HL-60 (cell line): ENCODE results near the gene WNT5A.

Source experiments
- DNase-seq, 2 experiments: peaks; one replicate each; pipeline ENCODE4 v3.0.0-alpha.2; 2010 to 2020; ENCODE audit warnings: low read depth in 1 of 2, low spot score in 1 of 2
- H3K27ac ChIP-seq: fragments of 250-450 bp; sonication (Bioruptor Pico); replicated peaks from 2 replicates; pipeline ENCODE4 v1.5.1; 2020; ENCODE audit warnings: mild to moderate bottlenecking, moderate library complexity
- H3K27me3 ChIP-seq: fragments of 250-450 bp; sonication (Bioruptor Pico); 2 replicates; pipeline ENCODE4 v1.5.1; 2021; ENCODE audit warnings: mild to moderate bottlenecking, moderate library complexity; ENCODE audit not compliant: insufficient read depth, poor library complexity, severe bottlenecking
- H3K4me3 ChIP-seq: replicated peaks from 2 replicates; pipeline ENCODE4 v1.5.1; 2011; ENCODE audit warnings: mild to moderate bottlenecking, control low read depth, low read length; ENCODE audit not compliant: insufficient read depth
- CTCF ChIP-seq: IDR thresholded peaks from one replicate; pipeline ENCODE4 v1.5.1; 2011; ENCODE audit warnings: low read length, control low read depth, inconsistent platforms; ENCODE audit not compliant: insufficient read depth
- GABPA ChIP-seq: IDR thresholded peaks from 2 replicates; pipeline ENCODE4 v1.6.1; 2012; ENCODE audit warnings: low read depth
- POLR2AphosphoS5 ChIP-seq: IDR thresholded peaks from 2 replicates; pipeline ENCODE4 v1.6.1; 2012; ENCODE audit warnings: low read depth
- SPI1 ChIP-seq: IDR thresholded peaks from 2 replicates; pipeline ENCODE4 v1.6.1; 2012; ENCODE audit warnings: low read depth, mild to moderate bottlenecking, borderline replicate concordance
- TF ChIP-seq, protein P1 (sequence below): IDR thresholded peaks from 2 replicates; pipeline ENCODE4 v1.6.1; 2012; ENCODE audit warnings: low read depth; ENCODE audit not compliant: insufficient replicate concordance

Gene WNT5A

DNA sequence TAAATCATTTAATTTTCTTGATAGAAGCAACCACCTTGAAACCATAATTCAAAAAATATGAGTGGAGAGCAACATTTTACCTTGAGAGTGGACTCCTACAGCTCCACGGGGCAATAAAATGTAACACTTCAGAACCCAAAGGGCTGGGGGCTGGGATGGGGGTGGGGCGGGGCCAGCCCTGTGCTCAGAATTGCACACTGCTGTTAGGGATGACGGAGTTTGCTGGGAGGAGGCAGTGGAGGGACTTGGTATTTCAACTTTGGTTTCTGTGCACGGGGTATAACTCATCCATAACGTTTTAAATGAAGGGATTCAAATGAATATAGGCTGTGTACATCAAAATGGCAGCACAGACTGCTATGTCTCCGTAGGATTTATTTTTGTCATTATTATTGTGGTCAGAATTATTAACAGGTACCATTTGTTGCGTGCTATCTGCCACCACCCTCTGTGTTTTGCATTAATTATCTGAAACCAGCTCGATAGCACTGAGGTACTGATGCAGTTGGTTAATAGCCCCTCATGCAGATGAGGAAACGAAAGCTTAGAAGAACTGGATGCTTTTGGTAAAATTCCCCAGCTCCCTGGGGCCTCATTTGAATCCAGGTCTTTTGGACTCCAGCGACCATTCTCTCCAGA, 29.4 kb upstream of the WNT5A start:
- TF ChIP-seq, protein P1, sequence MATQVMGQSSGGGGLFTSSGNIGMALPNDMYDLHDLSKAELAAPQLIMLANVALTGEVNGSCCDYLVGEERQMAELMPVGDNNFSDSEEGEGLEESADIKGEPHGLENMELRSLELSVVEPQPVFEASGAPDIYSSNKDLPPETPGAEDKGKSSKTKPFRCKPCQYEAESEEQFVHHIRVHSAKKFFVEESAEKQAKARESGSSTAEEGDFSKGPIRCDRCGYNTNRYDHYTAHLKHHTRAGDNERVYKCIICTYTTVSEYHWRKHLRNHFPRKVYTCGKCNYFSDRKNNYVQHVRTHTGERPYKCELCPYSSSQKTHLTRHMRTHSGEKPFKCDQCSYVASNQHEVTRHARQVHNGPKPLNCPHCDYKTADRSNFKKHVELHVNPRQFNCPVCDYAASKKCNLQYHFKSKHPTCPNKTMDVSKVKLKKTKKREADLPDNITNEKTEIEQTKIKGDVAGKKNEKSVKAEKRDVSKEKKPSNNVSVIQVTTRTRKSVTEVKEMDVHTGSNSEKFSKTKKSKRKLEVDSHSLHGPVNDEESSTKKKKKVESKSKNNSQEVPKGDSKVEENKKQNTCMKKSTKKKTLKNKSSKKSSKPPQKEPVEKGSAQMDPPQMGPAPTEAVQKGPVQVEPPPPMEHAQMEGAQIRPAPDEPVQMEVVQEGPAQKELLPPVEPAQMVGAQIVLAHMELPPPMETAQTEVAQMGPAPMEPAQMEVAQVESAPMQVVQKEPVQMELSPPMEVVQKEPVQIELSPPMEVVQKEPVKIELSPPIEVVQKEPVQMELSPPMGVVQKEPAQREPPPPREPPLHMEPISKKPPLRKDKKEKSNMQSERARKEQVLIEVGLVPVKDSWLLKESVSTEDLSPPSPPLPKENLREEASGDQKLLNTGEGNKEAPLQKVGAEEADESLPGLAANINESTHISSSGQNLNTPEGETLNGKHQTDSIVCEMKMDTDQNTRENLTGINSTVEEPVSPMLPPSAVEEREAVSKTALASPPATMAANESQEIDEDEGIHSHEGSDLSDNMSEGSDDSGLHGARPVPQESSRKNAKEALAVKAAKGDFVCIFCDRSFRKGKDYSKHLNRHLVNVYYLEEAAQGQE = no peak
- TF ChIP-seq POLR2AphosphoS5 (no peak), CTCF (no peak), GABPA (no peak), SPI1 (no peak)
- H3K4me3 ChIP-seq = no peak overlapping the region
- no peak for DNase-seq
- H3K27me3 ChIP-seq = no peaks in the 10 kb centered on the region
- H3K27ac ChIP-seq = no peak overlapping the region

DNA sequence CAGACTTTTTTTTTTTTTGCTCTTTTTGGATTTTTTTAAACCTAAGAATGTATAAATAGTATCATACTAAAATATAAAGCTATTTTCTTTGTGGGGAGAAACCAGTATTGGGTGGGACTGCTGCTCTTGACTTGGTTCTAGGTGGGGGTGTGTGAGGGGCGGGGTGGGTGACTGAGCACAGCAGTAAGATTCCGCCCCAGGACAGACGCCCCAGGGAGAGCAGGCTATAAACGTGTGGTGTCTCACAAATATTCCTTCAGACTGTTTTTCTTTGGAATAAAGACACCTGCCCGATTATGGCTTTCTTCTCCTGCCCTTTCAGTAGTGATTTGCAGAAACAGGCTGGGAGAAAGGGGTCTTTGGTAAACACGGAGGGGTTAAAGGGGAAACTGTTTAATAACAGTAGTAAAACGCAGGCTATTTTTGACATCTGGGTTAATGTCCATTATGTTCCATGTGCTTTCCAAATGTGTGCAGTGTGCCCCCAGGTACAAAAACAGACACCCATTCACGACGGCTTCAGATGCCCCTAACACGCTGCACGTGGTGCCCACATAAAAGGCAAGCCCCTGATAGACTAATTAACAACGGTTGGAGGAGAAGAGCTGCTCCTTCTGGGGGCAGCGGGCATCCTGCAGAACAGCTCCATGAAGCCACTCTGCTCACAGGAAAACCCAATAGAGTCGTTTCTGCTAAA, 28.6 kb upstream of the WNT5A start:
- no peak overlapping the region for H3K4me3 ChIP-seq
- DNase-seq = no peak
- TF ChIP-seq CTCF (no peak), GABPA (no peak), POLR2AphosphoS5 (no peak), SPI1 (no peak)
- TF ChIP-seq, protein P1 = no peak

DNA sequence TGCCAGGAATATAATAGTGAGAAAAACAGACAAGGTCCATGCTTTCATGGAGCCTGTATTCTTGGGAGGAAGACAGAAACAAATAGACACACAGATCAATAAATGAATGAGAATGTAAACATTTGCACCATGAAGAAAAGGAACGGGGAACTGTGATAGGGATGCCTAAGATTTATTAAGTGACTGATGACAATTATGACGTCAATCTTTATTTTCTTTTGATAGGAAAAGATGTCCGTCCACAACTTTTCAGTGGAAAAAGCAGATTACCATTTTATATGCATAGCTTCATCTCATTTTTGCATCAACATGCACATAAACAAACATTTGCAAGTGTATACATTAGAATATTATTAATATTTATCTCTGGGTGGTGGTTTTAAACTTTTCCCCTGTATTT, 27.9 kb upstream of the WNT5A start:
- Histone ChIP-seq H3K27ac (no peak overlapping the region), H3K27me3 (no peaks in the 10 kb centered on the region), H3K4me3 (no peak overlapping the region)
- no peak for TF ChIP-seq POLR2AphosphoS5
- TF ChIP-seq SPI1 = no peak
- TF ChIP-seq, protein P1 = no peak
- TF ChIP-seq CTCF = no peak
- TF ChIP-seq GABPA = no peak
- no peak for DNase-seq

More for the DNA sequence above, 28.6 kb upstream of the WNT5A start:
- H3K27me3 ChIP-seq = no peaks in the 10 kb centered on the region
- H3K27ac ChIP-seq = no peak overlapping the region
